Liver (tissue), 9 donors: ENCODE results near the gene CELF4. TPM values are rescaled to one million over a fixed set of nuclear protein-coding genes. Genes with fewer than 3 reads are reported as not detected.

ENCODE experiments used
- DNase-seq: peaks from one replicate; pipeline ENCODE4 v3.0.0-alpha.2; 2017; ENCODE audit warnings: low spot score
- H3K27ac ChIP-seq, 2 donors: one replicate each; pipeline ENCODE4 v1.7.0; 2013; ENCODE audit warnings: inconsistent platforms in 2 of 2, low read length in 2 of 2, control low read depth in 1 of 2, low read depth in 1 of 2, mild to moderate bottlenecking in 1 of 2
- H3K27me3 ChIP-seq, 4 donors: one replicate each; pipeline versions ENCODE4 v1.6.1 to v1.7.0; 2013; ENCODE audit warnings: low read length in 3 of 4, inconsistent platforms in 1 of 4, mild to moderate bottlenecking in 1 of 4, moderate library complexity in 1 of 4; ENCODE audit not compliant: control insufficient read depth in 4 of 4, insufficient read depth in 4 of 4
- H3K36me3 ChIP-seq, 4 donors: one replicate each; pipeline versions ENCODE4 v1.6.1 to v1.7.0; 2013; ENCODE audit warnings: low read length in 3 of 4, mild to moderate bottlenecking in 3 of 4, low read depth in 1 of 4, moderate library complexity in 1 of 4; ENCODE audit not compliant: control insufficient read depth in 4 of 4, insufficient read depth in 3 of 4
- H3K4me1 ChIP-seq, 4 donors: one replicate each; pipeline versions ENCODE4 v1.6.1 to v1.7.0; 2013; ENCODE audit warnings: low read length in 3 of 4, mild to moderate bottlenecking in 3 of 4, moderate library complexity in 1 of 4; ENCODE audit not compliant: control insufficient read depth in 4 of 4, insufficient read depth in 4 of 4
- H3K4me3 ChIP-seq, 3 donors: one replicate each; pipeline versions ENCODE4 v1.6.1 to v1.7.0; 2013; ENCODE audit warnings: low read length in 3 of 3, control low read depth in 1 of 3, low read depth in 1 of 3, mild to moderate bottlenecking in 1 of 3
- H3K9ac ChIP-seq, 2 donors: one replicate each; pipeline ENCODE4 v1.7.0; 2013; ENCODE audit warnings: low read length in 2 of 2, mild to moderate bottlenecking in 2 of 2, moderate library complexity in 2 of 2, control low read depth in 1 of 2, low read depth in 1 of 2
- H3K9me3 ChIP-seq, 4 donors: one replicate each; pipeline versions ENCODE4 v1.6.1 to v1.7.0; 2013; ENCODE audit warnings: low read length in 3 of 4; ENCODE audit not compliant: control insufficient read depth in 4 of 4
- CTCF ChIP-seq: fragments of 150-350 bp; IDR thresholded peaks from 2 replicates; pipeline ENCODE4 v1.5.1; 2017; ENCODE audit warnings: improper control_type of control experiment, low read depth, low read length; ENCODE audit not compliant: missing input control
- EGR1 ChIP-seq, 2 donors: IDR thresholded peaks; 2 replicates each; pipeline ENCODE4 v1.6.1; 2016 to 2018; ENCODE audit warnings: antibody characterized with exemption in 2 of 2, low read depth in 2 of 2
- GABPA ChIP-seq, 2 donors: IDR thresholded peaks in 1 of 2; conservative IDR thresholded peaks in 1 of 2; 2 replicates each; pipeline ENCODE4 v1.6.1; 2016; ENCODE audit warnings: antibody characterized with exemption in 2 of 2, mild to moderate bottlenecking in 1 of 2, moderate library complexity in 1 of 2
- HNF4A ChIP-seq, 2 donors: conservative IDR thresholded peaks; 2 replicates each; pipeline ENCODE4 v1.6.1; 2016; ENCODE audit warnings: antibody characterized with exemption in 2 of 2, mild to moderate bottlenecking in 2 of 2
- HNF4G ChIP-seq: IDR thresholded peaks from 2 replicates; pipeline ENCODE4 v1.6.1; 2016; ENCODE audit warnings: antibody characterized with exemption
- MAX ChIP-seq: IDR thresholded peaks from 2 replicates; pipeline ENCODE4 v1.6.1; 2016; ENCODE audit warnings: antibody characterized with exemption
- NR2F2 ChIP-seq: IDR thresholded peaks from 2 replicates; pipeline ENCODE4 v1.6.1; 2016; ENCODE audit warnings: antibody characterized with exemption
- RAD21 ChIP-seq, 2 donors: IDR thresholded peaks; 2 replicates each; pipeline ENCODE4 v1.6.1; 2016; ENCODE audit warnings: antibody characterized with exemption in 2 of 2, mild to moderate bottlenecking in 2 of 2
- RXRA ChIP-seq, 2 donors: IDR thresholded peaks; 2 replicates each; pipeline ENCODE4 v1.6.1; 2017 to 2018; ENCODE audit warnings: antibody characterized with exemption in 2 of 2, mild to moderate bottlenecking in 1 of 2
- SP1 ChIP-seq: IDR thresholded peaks from 2 replicates; pipeline ENCODE4 v1.6.1; 2018; ENCODE audit warnings: antibody characterized with exemption, mild to moderate bottlenecking
- YY1 ChIP-seq: IDR thresholded peaks from 2 replicates; pipeline ENCODE4 v1.6.1; 2016; ENCODE audit warnings: antibody characterized with exemption, mild to moderate bottlenecking
- whole genome bisulfite sequencing: extraction: QIAGEN DNeasy Blood & Tissue Kit; methylation state at CpG from one replicate; pipeline ENCODE4 v1.1.7; 2013; 5-methylcytosine and 5-hydroxymethylcytosine counted together
- polyA plus RNA-seq, 2 donors: library from polyadenylated mRNA; stranded (reverse) in 1 of 2; unstranded in 1 of 2; fragments of 200-250 nt in 1 of 2; fragments of >200 nt in 1 of 2; fragmentation: Nextera tagmentation in 1 of 2; extraction: Ambion mirVana in 1 of 2; gene quantifications; one replicate each; pipeline versions ENCODE4 v1.2.1 to v1.2.3, GENCODE V29; 2013 to 2015
- total RNA-seq, 2 donors: library from RNA; depleted of rRNA; stranded (reverse); fragments of >200 nt; gene quantifications; one replicate each; pipeline ENCODE4 v1.2.3, GENCODE V29; 2014
- TF ChIP-seq, protein P1 (sequence below): IDR thresholded peaks from 2 replicates; pipeline ENCODE4 v1.6.1; 2016; ENCODE audit warnings: antibody characterized with exemption, mild to moderate bottlenecking
- donor health status: healthy.
- donor health status: healthy.
- donor health status: healthy.
- donor health status: healthy.
- donor health status: healthy.

The CELF4 gene
- total and polyA plus RNA-seq, 4 donors, result 0.08 to 0.28 (median 0.21) TPM; not detected in 1

GRCh38 chr18:37481491-37481890 is 84.1 kb downstream of the CELF4 start:
- H3K27ac ChIP-seq, result no peak overlapping the region
- no peaks in the 10 kb centered on the region for H3K36me3 ChIP-seq
- DNase-seq, result no peak
- H3K9ac ChIP-seq, result no peak overlapping the region
- no peak for TF ChIP-seq HNF4G
- TF ChIP-seq HNF4A (conservative IDR thresholded peaks at IDR 0.05), result no peak
- TF ChIP-seq NR2F2, result no peak
- TF ChIP-seq MAX, result no peak
- TF ChIP-seq CTCF, result no peak
- TF ChIP-seq, protein P1, sequence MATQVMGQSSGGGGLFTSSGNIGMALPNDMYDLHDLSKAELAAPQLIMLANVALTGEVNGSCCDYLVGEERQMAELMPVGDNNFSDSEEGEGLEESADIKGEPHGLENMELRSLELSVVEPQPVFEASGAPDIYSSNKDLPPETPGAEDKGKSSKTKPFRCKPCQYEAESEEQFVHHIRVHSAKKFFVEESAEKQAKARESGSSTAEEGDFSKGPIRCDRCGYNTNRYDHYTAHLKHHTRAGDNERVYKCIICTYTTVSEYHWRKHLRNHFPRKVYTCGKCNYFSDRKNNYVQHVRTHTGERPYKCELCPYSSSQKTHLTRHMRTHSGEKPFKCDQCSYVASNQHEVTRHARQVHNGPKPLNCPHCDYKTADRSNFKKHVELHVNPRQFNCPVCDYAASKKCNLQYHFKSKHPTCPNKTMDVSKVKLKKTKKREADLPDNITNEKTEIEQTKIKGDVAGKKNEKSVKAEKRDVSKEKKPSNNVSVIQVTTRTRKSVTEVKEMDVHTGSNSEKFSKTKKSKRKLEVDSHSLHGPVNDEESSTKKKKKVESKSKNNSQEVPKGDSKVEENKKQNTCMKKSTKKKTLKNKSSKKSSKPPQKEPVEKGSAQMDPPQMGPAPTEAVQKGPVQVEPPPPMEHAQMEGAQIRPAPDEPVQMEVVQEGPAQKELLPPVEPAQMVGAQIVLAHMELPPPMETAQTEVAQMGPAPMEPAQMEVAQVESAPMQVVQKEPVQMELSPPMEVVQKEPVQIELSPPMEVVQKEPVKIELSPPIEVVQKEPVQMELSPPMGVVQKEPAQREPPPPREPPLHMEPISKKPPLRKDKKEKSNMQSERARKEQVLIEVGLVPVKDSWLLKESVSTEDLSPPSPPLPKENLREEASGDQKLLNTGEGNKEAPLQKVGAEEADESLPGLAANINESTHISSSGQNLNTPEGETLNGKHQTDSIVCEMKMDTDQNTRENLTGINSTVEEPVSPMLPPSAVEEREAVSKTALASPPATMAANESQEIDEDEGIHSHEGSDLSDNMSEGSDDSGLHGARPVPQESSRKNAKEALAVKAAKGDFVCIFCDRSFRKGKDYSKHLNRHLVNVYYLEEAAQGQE, result no peak
- no peak for TF ChIP-seq SP1
- no peak for TF ChIP-seq GABPA (IDR thresholded peaks at IDR 0.05 in 1 of 2, conservative IDR thresholded peaks at IDR 0.05 in 1 of 2)
- TF ChIP-seq RAD21 (IDR thresholded peaks at IDR 0.05), result no peak
- H3K4me3 ChIP-seq, result no peak overlapping the region
- WGBS, result 55% methylated on average over 6 of the region's 6 CpGs
- peaks cover 0 to 5% (median 1%) of the 10 kb centered on the region in 4 donors for H3K4me1 ChIP-seq
- no peaks in the 10 kb centered on the region for H3K9me3 ChIP-seq
- H3K27me3 ChIP-seq, result peaks cover 0 to 11% (median 2%) of the 10 kb centered on the region in 4 donors

GRCh38 chr18:37481072-37481471 is 84.5 kb downstream of the CELF4 start:
- Histone ChIP-seq H3K9me3 (no peaks in the 10 kb centered on the region), H3K4me1 (peaks cover 0 to 5% (median 1%) of the 10 kb centered on the region in 4 donors), H3K36me3 (no peaks in the 10 kb centered on the region), H3K4me3 (no peak overlapping the region), H3K27me3 (peaks cover 0 to 7% (median 2%) of the 10 kb centered on the region in 4 donors), H3K27ac (no peak overlapping the region), H3K9ac (no peak overlapping the region)
- no peak for DNase-seq
- no peak for TF ChIP-seq EGR1 (IDR thresholded peaks at IDR 0.05; ENCODE audit: low read depth in 2 of 2)
- WGBS, result 36% methylated on average over 4 of the region's 4 CpGs

DNA sequence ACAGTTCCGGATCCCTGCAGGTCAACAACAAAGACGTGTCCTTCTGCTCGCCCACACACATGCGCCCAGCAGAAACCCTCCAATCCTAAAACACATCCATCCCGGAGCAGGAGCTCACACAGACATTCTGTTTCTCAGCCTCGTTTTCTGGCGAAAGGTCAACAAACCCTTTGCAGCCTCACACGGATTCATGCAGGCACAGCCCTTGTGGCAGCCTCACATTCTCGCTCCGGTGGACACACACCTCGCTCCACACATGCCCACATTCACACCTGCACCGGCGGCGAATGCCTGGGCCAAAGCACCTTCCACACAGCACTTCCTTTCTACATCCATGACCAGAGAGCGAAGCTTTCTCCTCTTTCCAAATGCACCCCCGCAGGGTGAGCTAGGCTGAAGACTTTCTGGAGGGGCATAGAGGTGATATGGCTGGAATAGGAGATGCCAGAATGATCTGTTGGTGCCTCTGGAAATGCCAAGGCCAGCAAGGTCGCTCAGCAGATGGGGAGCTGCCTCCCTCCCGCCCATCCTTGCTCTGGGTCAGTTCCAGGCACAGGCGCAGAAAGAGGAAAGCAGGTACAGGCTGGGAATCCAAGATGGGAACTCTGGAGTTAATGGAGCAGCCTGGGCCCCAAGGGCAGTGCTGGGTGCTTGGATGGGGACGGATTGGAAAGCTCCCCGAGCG is 88.8 kb downstream of the CELF4 start:
- Histone ChIP-seq H3K36me3 (no peaks in the 10 kb centered on the region), H3K9ac (no peak overlapping the region), H3K4me3 (no peak overlapping the region), H3K9me3 (no peaks in the 10 kb centered on the region), H3K27me3 (peaks cover 0 to 3% (median 0%) of the 10 kb centered on the region in 4 donors), H3K27ac (no peak overlapping the region), H3K4me1 (no peaks in the 10 kb centered on the region)
- DNase-seq, result no peak
- TF ChIP-seq CTCF (no peak), RXRA (IDR thresholded peaks at IDR 0.05) (no peak), NR2F2 (no peak), YY1 (no peak)
- 45% methylated on average over 22 of the region's 22 CpGs for WGBS
